Measurements from ENCODE around the gene ALKBH3. TPM values are rescaled to one million over a fixed set of nuclear protein-coding genes. Genes with fewer than 3 reads are reported as not detected.

ALKBH3 gene
- total and polyA plus RNA-seq, 4 donors, result 7.8 to 17.2 (median 13.8) TPM

DNA sequence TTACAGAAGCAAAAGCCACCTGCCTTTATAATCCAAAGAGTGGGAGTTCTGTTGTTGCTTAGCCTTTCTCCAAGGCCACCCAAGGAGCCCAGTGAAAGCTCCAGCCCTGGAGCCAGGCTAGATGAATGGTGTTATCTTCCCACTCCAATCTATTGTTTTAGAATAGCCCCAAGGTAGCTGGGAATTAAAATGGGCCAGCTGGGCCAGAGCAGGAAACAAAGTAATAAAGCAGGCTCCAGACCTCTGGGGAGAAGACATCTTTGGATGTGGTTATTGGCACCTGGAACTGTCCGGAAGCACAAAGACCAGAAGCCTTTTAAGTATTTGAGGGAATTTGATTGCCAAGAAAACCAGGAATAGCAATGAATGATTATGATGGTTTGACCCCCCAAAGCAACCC lies 70.6 kb downstream of the ALKBH3 start:
- no peaks in the 10 kb centered on the region for H3K9me3 ChIP-seq (ENCODE audit: control insufficient read depth in 4 of 4, low read length in 3 of 4)
- H3K4me1 ChIP-seq (ENCODE audit: control insufficient read depth in 4 of 4, insufficient read depth in 4 of 4, low read length in 3 of 4), result no peaks in the 10 kb centered on the region
- no peak overlapping the region for H3K4me3 ChIP-seq (ENCODE audit: low read depth in 1 of 3, low read length in 3 of 3)
- TF ChIP-seq, protein P1, sequence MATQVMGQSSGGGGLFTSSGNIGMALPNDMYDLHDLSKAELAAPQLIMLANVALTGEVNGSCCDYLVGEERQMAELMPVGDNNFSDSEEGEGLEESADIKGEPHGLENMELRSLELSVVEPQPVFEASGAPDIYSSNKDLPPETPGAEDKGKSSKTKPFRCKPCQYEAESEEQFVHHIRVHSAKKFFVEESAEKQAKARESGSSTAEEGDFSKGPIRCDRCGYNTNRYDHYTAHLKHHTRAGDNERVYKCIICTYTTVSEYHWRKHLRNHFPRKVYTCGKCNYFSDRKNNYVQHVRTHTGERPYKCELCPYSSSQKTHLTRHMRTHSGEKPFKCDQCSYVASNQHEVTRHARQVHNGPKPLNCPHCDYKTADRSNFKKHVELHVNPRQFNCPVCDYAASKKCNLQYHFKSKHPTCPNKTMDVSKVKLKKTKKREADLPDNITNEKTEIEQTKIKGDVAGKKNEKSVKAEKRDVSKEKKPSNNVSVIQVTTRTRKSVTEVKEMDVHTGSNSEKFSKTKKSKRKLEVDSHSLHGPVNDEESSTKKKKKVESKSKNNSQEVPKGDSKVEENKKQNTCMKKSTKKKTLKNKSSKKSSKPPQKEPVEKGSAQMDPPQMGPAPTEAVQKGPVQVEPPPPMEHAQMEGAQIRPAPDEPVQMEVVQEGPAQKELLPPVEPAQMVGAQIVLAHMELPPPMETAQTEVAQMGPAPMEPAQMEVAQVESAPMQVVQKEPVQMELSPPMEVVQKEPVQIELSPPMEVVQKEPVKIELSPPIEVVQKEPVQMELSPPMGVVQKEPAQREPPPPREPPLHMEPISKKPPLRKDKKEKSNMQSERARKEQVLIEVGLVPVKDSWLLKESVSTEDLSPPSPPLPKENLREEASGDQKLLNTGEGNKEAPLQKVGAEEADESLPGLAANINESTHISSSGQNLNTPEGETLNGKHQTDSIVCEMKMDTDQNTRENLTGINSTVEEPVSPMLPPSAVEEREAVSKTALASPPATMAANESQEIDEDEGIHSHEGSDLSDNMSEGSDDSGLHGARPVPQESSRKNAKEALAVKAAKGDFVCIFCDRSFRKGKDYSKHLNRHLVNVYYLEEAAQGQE (IDR thresholded peaks at IDR 0.05), result no peak
- TF ChIP-seq YY1 (IDR thresholded peaks at IDR 0.05), result no peak
- no peak for TF ChIP-seq HNF4A (conservative IDR thresholded peaks at IDR 0.05)
- TF ChIP-seq EGR1 (IDR thresholded peaks at IDR 0.05; ENCODE audit: low read depth in 2 of 2), result no peak
- no peak for TF ChIP-seq JUND (IDR thresholded peaks at IDR 0.05)
- TF ChIP-seq NR2F2 (IDR thresholded peaks at IDR 0.05), result no peak
- no peak for TF ChIP-seq ZBTB33 (IDR thresholded peaks at IDR 0.05)
- no peak for TF ChIP-seq TAF1 (conservative IDR thresholded peaks at IDR 0.05)
- TF ChIP-seq FOXA1 (IDR thresholded peaks at IDR 0.05), result no peak
- DNase-seq (ENCODE audit: low spot score), result no peak
- no peak overlapping the region for H3K27ac ChIP-seq (ENCODE audit: low read depth in 1 of 2, low read length in 2 of 2)
- H3K9ac ChIP-seq (ENCODE audit: low read depth in 1 of 2, low read length in 2 of 2), result no peak overlapping the region
- H3K36me3 ChIP-seq (ENCODE audit: control insufficient read depth in 4 of 4, insufficient read depth in 3 of 4, low read depth in 1 of 4, low read length in 3 of 4), result no peaks in the 10 kb centered on the region
- H3K27me3 ChIP-seq (ENCODE audit: control insufficient read depth in 4 of 4, insufficient read depth in 4 of 4, low read length in 3 of 4), result no peaks in the 10 kb centered on the region
- WGBS, result 97% methylated on average over 1 of the region's 1 CpG

DNA sequence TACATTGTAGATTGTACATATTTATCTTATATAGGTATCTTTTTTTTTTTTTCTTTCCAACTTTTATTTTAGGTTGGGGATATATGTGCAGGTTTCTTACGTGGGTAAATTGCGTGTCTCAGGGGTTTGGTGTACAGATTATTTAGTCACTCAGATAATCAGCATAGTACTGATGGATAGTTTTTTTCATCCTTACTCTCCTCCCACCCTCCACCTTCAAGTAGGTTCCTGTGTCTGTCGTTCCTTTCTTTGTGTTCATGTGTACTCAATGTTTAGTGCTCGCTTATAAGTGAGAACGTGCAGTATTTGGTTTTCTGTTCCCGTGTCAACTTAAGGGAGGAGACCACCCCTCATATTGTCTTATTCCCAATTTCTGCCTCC lies 71.4 kb downstream of the ALKBH3 start:
- WGBS, result 89% methylated on average over 6 of the region's 6 CpGs
- no peaks in the 10 kb centered on the region for H3K36me3 ChIP-seq (ENCODE audit: control insufficient read depth in 4 of 4, insufficient read depth in 3 of 4, low read depth in 1 of 4, low read length in 3 of 4)
- H3K27me3 ChIP-seq (ENCODE audit: control insufficient read depth in 4 of 4, insufficient read depth in 4 of 4, low read length in 3 of 4), result no peaks in the 10 kb centered on the region

GRCh38 chr11:43952401-43953342 lies 72.0 kb downstream of the ALKBH3 start:
- no peak overlapping the region for H3K27ac ChIP-seq (ENCODE audit: low read depth in 1 of 2, low read length in 2 of 2)
- no peaks in the 10 kb centered on the region for H3K36me3 ChIP-seq (ENCODE audit: control insufficient read depth in 4 of 4, insufficient read depth in 3 of 4, low read depth in 1 of 4, low read length in 3 of 4)
- no peak for DNase-seq (ENCODE audit: low spot score)
- H3K4me3 ChIP-seq (ENCODE audit: low read depth in 1 of 3, low read length in 3 of 3), result no peak overlapping the region
- H3K4me1 ChIP-seq (ENCODE audit: control insufficient read depth in 4 of 4, insufficient read depth in 4 of 4, low read length in 3 of 4), result no peaks in the 10 kb centered on the region
- H3K27me3 ChIP-seq (ENCODE audit: control insufficient read depth in 4 of 4, insufficient read depth in 4 of 4, low read length in 3 of 4), result no peaks in the 10 kb centered on the region
- no peak overlapping the region for H3K9ac ChIP-seq (ENCODE audit: low read depth in 1 of 2, low read length in 2 of 2)
- TF ChIP-seq FOXA1 (IDR thresholded peaks at IDR 0.05) (no peak), ATF3 (IDR thresholded peaks at IDR 0.05) (no peak), CTCF (IDR thresholded peaks at IDR 0.05; ENCODE audit: low read depth, low read length, missing input control) (no peak), RAD21 (IDR thresholded peaks at IDR 0.05) (no peak), RXRA (IDR thresholded peaks at IDR 0.05) (no peak), TAF1 (conservative IDR thresholded peaks at IDR 0.05) (no peak), NR2F2 (IDR thresholded peaks at IDR 0.05) (no peak), ZBTB33 (IDR thresholded peaks at IDR 0.05) (no peak)
- WGBS, result 87% methylated on average over 12 of the region's 12 CpGs
- no peaks in the 10 kb centered on the region for H3K9me3 ChIP-seq (ENCODE audit: control insufficient read depth in 4 of 4, low read length in 3 of 4)

More for the DNA sequence above, 71.4 kb downstream of the ALKBH3 start:
- Histone ChIP-seq H3K9me3 (ENCODE audit: control insufficient read depth in 4 of 4, low read length in 3 of 4) (no peaks in the 10 kb centered on the region), H3K4me1 (ENCODE audit: control insufficient read depth in 4 of 4, insufficient read depth in 4 of 4, low read length in 3 of 4) (no peaks in the 10 kb centered on the region), H3K27ac (ENCODE audit: low read depth in 1 of 2, low read length in 2 of 2) (no peak overlapping the region), H3K4me3 (ENCODE audit: low read depth in 1 of 3, low read length in 3 of 3) (no peak overlapping the region), H3K9ac (ENCODE audit: low read depth in 1 of 2, low read length in 2 of 2) (no peak overlapping the region)
- TF ChIP-seq FOXA1 (IDR thresholded peaks at IDR 0.05) (no peak), SP1 (IDR thresholded peaks at IDR 0.05) (no peak), GABPA (IDR thresholded peaks at IDR 0.05 in 1 of 2, conservative IDR thresholded peaks at IDR 0.05 in 1 of 2) (no peak), YY1 (IDR thresholded peaks at IDR 0.05) (no peak)
- TF ChIP-seq, protein P2, sequence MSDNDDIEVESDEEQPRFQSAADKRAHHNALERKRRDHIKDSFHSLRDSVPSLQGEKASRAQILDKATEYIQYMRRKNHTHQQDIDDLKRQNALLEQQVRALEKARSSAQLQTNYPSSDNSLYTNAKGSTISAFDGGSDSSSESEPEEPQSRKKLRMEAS (IDR thresholded peaks at IDR 0.05), result no peak
- no peak for DNase-seq (ENCODE audit: low spot score)
